ENCODE measurements around the gene KIF16B. TPM values are rescaled to one million over a fixed set of nuclear protein-coding genes. Genes with fewer than 3 reads are reported as not detected.

Gene KIF16B, protein sequence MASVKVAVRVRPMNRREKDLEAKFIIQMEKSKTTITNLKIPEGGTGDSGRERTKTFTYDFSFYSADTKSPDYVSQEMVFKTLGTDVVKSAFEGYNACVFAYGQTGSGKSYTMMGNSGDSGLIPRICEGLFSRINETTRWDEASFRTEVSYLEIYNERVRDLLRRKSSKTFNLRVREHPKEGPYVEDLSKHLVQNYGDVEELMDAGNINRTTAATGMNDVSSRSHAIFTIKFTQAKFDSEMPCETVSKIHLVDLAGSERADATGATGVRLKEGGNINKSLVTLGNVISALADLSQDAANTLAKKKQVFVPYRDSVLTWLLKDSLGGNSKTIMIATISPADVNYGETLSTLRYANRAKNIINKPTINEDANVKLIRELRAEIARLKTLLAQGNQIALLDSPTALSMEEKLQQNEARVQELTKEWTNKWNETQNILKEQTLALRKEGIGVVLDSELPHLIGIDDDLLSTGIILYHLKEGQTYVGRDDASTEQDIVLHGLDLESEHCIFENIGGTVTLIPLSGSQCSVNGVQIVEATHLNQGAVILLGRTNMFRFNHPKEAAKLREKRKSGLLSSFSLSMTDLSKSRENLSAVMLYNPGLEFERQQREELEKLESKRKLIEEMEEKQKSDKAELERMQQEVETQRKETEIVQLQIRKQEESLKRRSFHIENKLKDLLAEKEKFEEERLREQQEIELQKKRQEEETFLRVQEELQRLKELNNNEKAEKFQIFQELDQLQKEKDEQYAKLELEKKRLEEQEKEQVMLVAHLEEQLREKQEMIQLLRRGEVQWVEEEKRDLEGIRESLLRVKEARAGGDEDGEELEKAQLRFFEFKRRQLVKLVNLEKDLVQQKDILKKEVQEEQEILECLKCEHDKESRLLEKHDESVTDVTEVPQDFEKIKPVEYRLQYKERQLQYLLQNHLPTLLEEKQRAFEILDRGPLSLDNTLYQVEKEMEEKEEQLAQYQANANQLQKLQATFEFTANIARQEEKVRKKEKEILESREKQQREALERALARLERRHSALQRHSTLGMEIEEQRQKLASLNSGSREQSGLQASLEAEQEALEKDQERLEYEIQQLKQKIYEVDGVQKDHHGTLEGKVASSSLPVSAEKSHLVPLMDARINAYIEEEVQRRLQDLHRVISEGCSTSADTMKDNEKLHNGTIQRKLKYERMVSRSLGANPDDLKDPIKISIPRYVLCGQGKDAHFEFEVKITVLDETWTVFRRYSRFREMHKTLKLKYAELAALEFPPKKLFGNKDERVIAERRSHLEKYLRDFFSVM (N-terminal part only)
- total RNA-seq = 8.8 and 9.4 TPM in 2 replicates
- long read RNA-seq, partial matches to known transcripts = 57 of 63 reads
- long read RNA-seq, other reads (novel, unspliced or antisense) = 6 of 63 reads

DNA sequence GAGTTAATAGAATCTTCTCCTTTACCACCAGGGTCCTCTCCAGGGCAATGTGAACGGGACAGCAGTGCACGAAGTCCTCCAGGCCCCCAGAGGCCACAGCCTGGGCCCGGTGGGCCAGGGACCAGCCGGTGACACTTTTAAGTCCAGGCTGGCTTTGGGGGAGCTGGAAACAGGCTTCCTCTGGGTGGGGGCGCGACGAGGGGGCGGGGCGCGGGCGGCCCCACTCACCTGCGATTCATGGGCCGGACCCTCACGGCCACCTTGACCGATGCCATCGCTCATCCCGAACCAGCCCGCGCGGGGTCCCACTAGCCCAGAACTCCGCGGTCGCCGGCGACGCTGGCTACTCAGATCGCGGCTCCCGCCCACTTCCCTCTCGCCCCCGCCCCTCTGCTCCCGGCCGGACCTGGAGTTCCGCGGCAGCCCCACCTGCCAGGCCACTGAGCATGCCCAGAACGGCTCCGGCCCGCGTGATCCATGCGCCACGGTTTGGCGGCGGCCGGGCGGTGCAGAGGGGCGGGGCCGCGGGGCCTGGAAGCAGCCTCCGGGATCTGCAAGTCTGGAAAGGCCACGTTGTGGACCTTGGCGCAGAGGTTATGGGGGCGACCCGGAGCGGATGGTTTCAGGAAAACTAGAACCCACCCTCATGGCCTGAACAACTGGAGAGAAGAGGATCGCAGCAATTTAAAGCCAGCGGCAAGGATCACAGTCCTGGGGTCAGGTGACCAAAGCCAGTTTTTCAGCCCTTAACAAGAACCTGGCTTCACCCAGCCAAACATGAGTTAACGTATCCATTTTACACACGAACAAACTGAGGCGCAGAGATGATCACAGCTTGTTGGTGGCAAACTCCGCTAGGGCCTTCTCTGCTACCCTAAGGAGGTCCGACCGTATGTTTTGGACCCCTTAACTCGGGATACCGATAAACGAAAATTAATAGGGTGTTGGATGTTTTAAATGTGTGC lies at the start of gene KIF16B:
Gene KIF16B, minus strand, starts transcription at position 448 of the 965 bp plus-strand sequence. Its CDS starts 173 bp downstream, at position 275.
- Mint-ChIP-seq H3K4me1 (peaks cover 36% of the 10 kb centered on the region), H3K27me3 (ENCODE audit: low read depth) (no peaks in the 10 kb centered on the region), H3K27ac (ENCODE audit: unreplicated experiment) (peak within 1 kb of the TSS; percentile 76), H3K9me3 (peaks cover 5% of the 10 kb centered on the region), H3K36me3 (ENCODE audit: low read depth) (no peaks in the 10 kb centered on the region), H3K4me3 (peak within 1 kb of the TSS; percentile 86)
- TF ChIP-seq, protein P1, sequence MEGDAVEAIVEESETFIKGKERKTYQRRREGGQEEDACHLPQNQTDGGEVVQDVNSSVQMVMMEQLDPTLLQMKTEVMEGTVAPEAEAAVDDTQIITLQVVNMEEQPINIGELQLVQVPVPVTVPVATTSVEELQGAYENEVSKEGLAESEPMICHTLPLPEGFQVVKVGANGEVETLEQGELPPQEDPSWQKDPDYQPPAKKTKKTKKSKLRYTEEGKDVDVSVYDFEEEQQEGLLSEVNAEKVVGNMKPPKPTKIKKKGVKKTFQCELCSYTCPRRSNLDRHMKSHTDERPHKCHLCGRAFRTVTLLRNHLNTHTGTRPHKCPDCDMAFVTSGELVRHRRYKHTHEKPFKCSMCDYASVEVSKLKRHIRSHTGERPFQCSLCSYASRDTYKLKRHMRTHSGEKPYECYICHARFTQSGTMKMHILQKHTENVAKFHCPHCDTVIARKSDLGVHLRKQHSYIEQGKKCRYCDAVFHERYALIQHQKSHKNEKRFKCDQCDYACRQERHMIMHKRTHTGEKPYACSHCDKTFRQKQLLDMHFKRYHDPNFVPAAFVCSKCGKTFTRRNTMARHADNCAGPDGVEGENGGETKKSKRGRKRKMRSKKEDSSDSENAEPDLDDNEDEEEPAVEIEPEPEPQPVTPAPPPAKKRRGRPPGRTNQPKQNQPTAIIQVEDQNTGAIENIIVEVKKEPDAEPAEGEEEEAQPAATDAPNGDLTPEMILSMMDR (conservative IDR thresholded peaks at IDR 0.05) = peak; percentile 29
- peak; percentile 96 for DNase-seq (ENCODE audit: low read depth, low spot score)

DNA sequence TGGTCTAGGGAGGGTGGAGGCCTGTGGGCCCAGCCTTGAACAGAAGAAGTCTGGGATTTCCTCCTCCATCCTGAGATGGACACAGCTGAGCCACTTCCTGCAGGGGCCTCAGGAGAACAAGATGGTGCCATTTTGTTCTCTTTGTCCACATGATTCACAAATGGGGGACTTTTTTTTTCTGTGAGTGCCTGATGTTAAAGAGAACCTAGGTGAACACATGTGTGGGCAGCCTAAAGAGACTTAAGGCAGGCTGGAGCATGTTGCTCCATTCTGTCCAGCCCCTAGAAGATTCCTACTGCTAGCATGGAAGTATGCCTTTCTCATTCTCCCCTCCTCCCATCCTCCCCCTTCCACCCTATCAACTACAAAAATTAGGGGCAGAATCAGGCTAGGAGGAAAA lies 49.3 kb upstream of the KIF16B start:
- Mint-ChIP-seq H3K4me3 (no peak overlapping the region), H3K27ac (ENCODE audit: unreplicated experiment) (no peak overlapping the region), H3K4me1 (peaks cover 12% of the 10 kb centered on the region), H3K27me3 (ENCODE audit: low read depth) (no peaks in the 10 kb centered on the region), H3K9me3 (peaks cover 15% of the 10 kb centered on the region), H3K36me3 (ENCODE audit: low read depth) (peaks cover 5% of the 10 kb centered on the region)
- TF ChIP-seq, protein P1 (conservative IDR thresholded peaks at IDR 0.05) = no peak
- DNase-seq (ENCODE audit: low read depth, low spot score) = no peak

DNA sequence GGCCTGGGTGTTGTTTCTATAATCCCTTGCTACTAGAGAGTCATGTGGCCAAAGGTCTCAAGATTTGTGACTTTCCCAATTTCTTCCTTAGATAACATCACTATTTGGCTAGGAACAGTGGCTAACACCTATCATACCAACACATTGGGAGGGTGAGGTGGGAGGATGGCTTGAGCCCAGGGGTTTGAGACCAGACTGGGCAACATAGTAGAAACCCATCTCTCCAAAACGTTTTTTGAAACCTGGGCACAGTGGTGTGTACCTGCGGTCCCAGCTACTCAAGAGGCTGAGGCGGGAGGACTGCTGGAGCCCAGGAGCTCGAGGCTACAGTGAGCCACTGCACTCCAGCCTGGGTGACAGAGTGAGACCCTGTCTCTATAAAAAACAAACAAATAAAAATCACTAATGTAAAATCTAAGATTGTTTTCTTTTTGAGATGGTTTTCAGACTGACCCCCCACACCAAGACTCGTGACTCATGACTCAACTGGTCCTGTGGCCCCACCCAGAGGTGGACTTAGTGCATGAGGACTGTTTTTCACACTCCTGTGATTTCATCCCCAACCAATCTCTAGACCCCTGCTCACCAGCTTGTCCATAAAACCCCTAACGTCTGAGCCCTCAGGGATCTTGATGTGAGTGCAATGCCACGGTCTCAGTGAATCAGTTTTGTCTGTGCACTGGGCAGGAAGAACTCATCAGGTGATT lies 48.3 kb upstream of the KIF16B start:
- Mint-ChIP-seq H3K27ac (ENCODE audit: unreplicated experiment) (no peak overlapping the region), H3K36me3 (ENCODE audit: low read depth) (peaks cover 5% of the 10 kb centered on the region), H3K9me3 (peaks cover 19% of the 10 kb centered on the region), H3K4me3 (no peak overlapping the region), H3K27me3 (ENCODE audit: low read depth) (no peaks in the 10 kb centered on the region), H3K4me1 (peaks cover 12% of the 10 kb centered on the region)
- DNase-seq (ENCODE audit: low read depth, low spot score) = no peak
- TF ChIP-seq, protein P1 (conservative IDR thresholded peaks at IDR 0.05) = no peak

DNA sequence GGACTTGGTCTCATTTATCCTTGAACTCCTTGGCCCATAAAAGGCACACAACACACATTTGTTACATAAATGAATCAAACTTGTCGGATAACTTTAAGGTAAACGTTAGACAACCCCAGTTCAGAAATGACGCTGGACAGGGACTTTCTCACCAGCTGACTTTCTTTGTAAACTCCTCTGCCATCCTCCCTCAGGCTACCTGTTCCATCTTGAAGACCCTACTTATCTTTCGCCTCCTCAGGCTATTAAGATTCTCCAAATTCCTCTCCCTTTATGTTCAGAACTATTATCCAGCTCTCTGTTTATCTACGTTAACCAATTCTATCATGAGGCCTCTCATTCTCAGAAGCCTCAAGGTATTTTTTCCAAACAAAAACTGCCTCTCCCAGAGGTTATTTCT lies 47.7 kb upstream of the KIF16B start:
- Mint-ChIP-seq H3K27me3 (ENCODE audit: low read depth) (no peaks in the 10 kb centered on the region), H3K36me3 (ENCODE audit: low read depth) (peaks cover 5% of the 10 kb centered on the region), H3K4me3 (no peak overlapping the region), H3K4me1 (peaks cover 12% of the 10 kb centered on the region), H3K9me3 (peaks cover 21% of the 10 kb centered on the region), H3K27ac (ENCODE audit: unreplicated experiment) (no peak overlapping the region)
- TF ChIP-seq, protein P1 (conservative IDR thresholded peaks at IDR 0.05) = no peak
- DNase-seq (ENCODE audit: low read depth, low spot score) = no peak
